Left renal cortex interstitium (tissue), 4 donors: ENCODE measurements around the gene MYMK. TPM values are rescaled to one million over a fixed set of nuclear protein-coding genes. Genes with fewer than 3 reads are reported as not detected.

Experiments used
- DNase-seq, 4 donors: peaks; one replicate each; pipeline ENCODE4 v3.0.0-alpha.2; 2013; ENCODE audit warnings: low read depth in 4 of 4, low spot score in 2 of 4, missing footprints in 1 of 4
- polyA plus RNA-seq, 4 donors: library from polyadenylated mRNA; unstranded; fragments of 120-200 nt; gene quantifications; one replicate each; pipeline ENCODE4 v1.2.1, GENCODE V29; 2013; ENCODE audit not compliant: insufficient read length in 4 of 4

Gene MYMK
- polyA plus RNA-seq, 4 donors: not detected

GRCh38 chr9:133520121-133520835, 4.5 kb downstream of the MYMK start:
- no peak for DNase-seq

GRCh38 chr9:133519693-133520092, 5.1 kb downstream of the MYMK start:
- DNase-seq: no peak

GRCh38 chr9:133518706-133519449, 5.9 kb downstream of the MYMK start:
- DNase-seq: no peak

- DNase-seq: no peak
Measured at GRCh38 chr9:133518200-133518599, 6.6 kb downstream of the MYMK start.

GRCh38 chr9:133517711-133518110, 7.0 kb downstream of the MYMK start:
- DNase-seq: no peak

- DNase-seq: no peak
Measured at GRCh38 chr9:133516961-133517350, 7.8 kb downstream of the MYMK start.

GRCh38 chr9:133516256-133516960, 8.4 kb downstream of the MYMK start:
- DNase-seq: no peak

GRCh38 chr9:133515615-133516255, 9.0 kb downstream of the MYMK start:
- no peak for DNase-seq

GRCh38 chr9:133515240-133515610, 9.5 kb downstream of the MYMK start:
- no peak for DNase-seq

GRCh38 chr9:133514460-133515239, 10.1 kb downstream of the MYMK start:
- no peak for DNase-seq

GRCh38 chr9:133513214-133514100, 11.3 kb downstream of the MYMK start:
- no peak for DNase-seq

GRCh38 chr9:133512253-133513213, 12.2 kb downstream of the MYMK start:
- DNase-seq: no peak

GRCh38 chr9:133511607-133512006, 13.2 kb downstream of the MYMK start:
- no peak for DNase-seq

- DNase-seq: no peak
Measured at GRCh38 chr9:133510926-133511505, 13.7 kb downstream of the MYMK start.

- DNase-seq: peak in 2 of 4 donors; percentile 56 to 63
Measured at GRCh38 chr9:133509179-133510083, 15.3 kb downstream of the MYMK start.

GRCh38 chr9:133508046-133508445, 16.7 kb downstream of the MYMK start:
- DNase-seq: no peak
